CD14-positive monocyte (primary cell): ENCODE data around the gene TSPAN18. TPM values are rescaled to one million over a fixed set of nuclear protein-coding genes. Genes with fewer than 3 reads are reported as not detected.

Source experiments
- DNase-seq, 3 donors: peaks; one replicate each; pipeline ENCODE4 v3.0.0-alpha.2; 2011 to 2022
- H2AFZ ChIP-seq: 2 replicates; pipeline ENCODE4 v1.6.0; 2012; ENCODE audit warnings: mild to moderate bottlenecking, low read depth, low read length, inconsistent platforms; ENCODE audit not compliant: insufficient read depth, poor library complexity, severe bottlenecking
- H3K27ac ChIP-seq, 2 donors: 1 replicate in 1 of 2; 2 replicates in 1 of 2; pipeline ENCODE4 v1.5.1; 2012 to 2013; ENCODE audit warnings: low read length in 2 of 2, control low read depth in 1 of 2, inconsistent platforms in 1 of 2, low read depth in 1 of 2, mild to moderate bottlenecking in 1 of 2
- H3K27me3 ChIP-seq, 2 donors: one replicate each; pipeline versions ENCODE4 v1.6.0 to v1.6.1; 2011 to 2013; ENCODE audit warnings: low read length in 2 of 2; ENCODE audit not compliant: control insufficient read depth in 2 of 2, insufficient read depth in 2 of 2
- H3K36me3 ChIP-seq, 2 donors: replicated peaks in 1 of 2; 1 replicate in 1 of 2; 2 replicates in 1 of 2; pipeline versions ENCODE4 v1.5.1 to v1.6.1; 2012 to 2013; ENCODE audit warnings: low read length in 2 of 2, control low read depth in 1 of 2, inconsistent platforms in 1 of 2, mild to moderate bottlenecking in 1 of 2; ENCODE audit not compliant: insufficient read depth in 2 of 2, control insufficient read depth in 1 of 2
- H3K4me1 ChIP-seq, 2 donors: 1 replicate in 1 of 2; 2 replicates in 1 of 2; pipeline versions ENCODE4 v1.5.1 to v1.6.1; 2012 to 2013; ENCODE audit warnings: low read length in 2 of 2, control low read depth in 1 of 2, inconsistent platforms in 1 of 2, mild to moderate bottlenecking in 1 of 2, moderate library complexity in 1 of 2; ENCODE audit not compliant: insufficient read depth in 2 of 2, control insufficient read depth in 1 of 2
- H3K4me2 ChIP-seq: replicated peaks from 2 replicates; pipeline ENCODE3; 2012; ENCODE audit warnings: low read length, moderate library complexity, mild to moderate bottlenecking; ENCODE audit not compliant: poor library complexity, severe bottlenecking; ENCODE audit errors: extremely low read depth
- H3K4me3 ChIP-seq, 3 experiments: fragments of 200-600 bp in 1 of 3; sonication (generic) in 1 of 3; replicated peaks in 1 of 3; 1 replicate in 2 of 3; 2 replicates in 1 of 3; pipeline ENCODE4 v1.5.1; 2011 to 2013; ENCODE audit warnings: low read length in 3 of 3, mild to moderate bottlenecking in 3 of 3, control low read depth in 2 of 3, low read depth in 2 of 3, inconsistent platforms in 1 of 3, moderate library complexity in 1 of 3
- H3K79me2 ChIP-seq: 2 replicates; pipeline ENCODE4 v1.6.0; 2012; ENCODE audit warnings: mild to moderate bottlenecking, control low read depth, inconsistent platforms, low read length, moderate library complexity; ENCODE audit not compliant: insufficient read depth
- H3K9ac ChIP-seq: 2 replicates; pipeline ENCODE4 v1.6.0; 2017; ENCODE audit warnings: low read length, mild to moderate bottlenecking; ENCODE audit not compliant: insufficient read depth, poor library complexity, severe bottlenecking
- H3K9me3 ChIP-seq, 2 donors: replicated peaks in 1 of 2; 1 replicate in 1 of 2; 2 replicates in 1 of 2; pipeline versions ENCODE4 v1.5.1 to v1.6.1; 2012 to 2013; ENCODE audit warnings: low read length in 2 of 2, control low read depth in 1 of 2; ENCODE audit not compliant: control insufficient read depth in 1 of 2, insufficient read depth in 1 of 2
- H4K20me1 ChIP-seq: 2 replicates; pipeline ENCODE4 v1.6.0; 2012; ENCODE audit warnings: mild to moderate bottlenecking, low read length, control low read depth, moderate library complexity; ENCODE audit not compliant: insufficient read depth
- H3K27ac Mint-ChIP-seq, 7 donors: one replicate each; pipeline ENCODE4 v1.8.0; 2020; ENCODE audit warnings: mild to moderate bottlenecking in 7 of 7, mixed read lengths in 7 of 7, moderate library complexity in 6 of 7, inconsistent platforms in 2 of 7
- H3K27me3 Mint-ChIP-seq, 3 donors: one replicate each; pipeline ENCODE4 v1.8.0; 2021 to 2022; ENCODE audit warnings: low read depth in 3 of 3, mild to moderate bottlenecking in 3 of 3, mixed read lengths in 3 of 3, moderate library complexity in 3 of 3, inconsistent platforms in 1 of 3
- H3K36me3 Mint-ChIP-seq, 2 donors: one replicate each; pipeline ENCODE4 v1.8.0; 2020; ENCODE audit warnings: mixed read lengths in 2 of 2, inconsistent platforms in 1 of 2, mild to moderate bottlenecking in 1 of 2
- H3K4me1 Mint-ChIP-seq: one replicate; pipeline ENCODE4 v1.8.0; 2020; ENCODE audit warnings: mild to moderate bottlenecking, mixed read lengths
- H3K4me3 Mint-ChIP-seq, 2 donors: one replicate each; pipeline ENCODE4 v1.8.0; 2020; ENCODE audit warnings: mild to moderate bottlenecking in 2 of 2, mixed read lengths in 2 of 2, moderate library complexity in 1 of 2
- H3K9me3 Mint-ChIP-seq, 7 donors: one replicate each; pipeline ENCODE4 v1.8.0; 2020 to 2022; ENCODE audit warnings: mixed read lengths in 7 of 7, mild to moderate bottlenecking in 6 of 7, moderate library complexity in 6 of 7, inconsistent platforms in 2 of 7
- CTCF ChIP-seq: fragments of 200-600 bp; IDR thresholded peaks from one replicate; pipeline ENCODE4 v1.8.0; 2022; ENCODE audit warnings: antibody characterized with exemption, mild to moderate bottlenecking
- WGBS: methylation state at CpG from one replicate; pipeline ENCODE4 v1.1.5; 2013; ENCODE audit warnings: missing lambda C conversion rate; ENCODE audit not compliant: insufficient coverage; 5-methylcytosine and 5-hydroxymethylcytosine counted together
- intact Hi-C, 2 donors: fragments of 100-400 bp; cut with micrococcal nuclease; formaldehyde crosslinking; loops; one replicate each; pipeline versions ENCODE4 v1.15.0 to v1.15.1; 2023
- polyA plus RNA-seq, 3 donors: library from polyadenylated mRNA; depleted of rRNA in 1 of 3; unstranded in 2 of 3; stranded (reverse) in 1 of 3; fragments of 300-500 nt in 2 of 3; fragments of >200 nt in 1 of 3; fragmentation: Illumina TruSeq in 2 of 3; gene quantifications; 1 replicate in 2 of 3; 2 replicates in 1 of 3; pipeline ENCODE4 v1.2.3, GENCODE V29; 2012 to 2021

The TSPAN18 gene
- polyA plus RNA-seq, 3 donors, result not detected

- Histone ChIP-seq H3K4me3 (no peak overlapping the region), H3K4me1 (peaks cover 4 to 8% of the 10 kb centered on the region in 2 donors), H3K9me3 (peaks cover 0 to 4% of the 10 kb centered on the region in 2 donors), H4K20me1 (no peaks in the 10 kb centered on the region), H3K27ac (no peak overlapping the region), H3K9ac (no peak overlapping the region), H3K79me2 (no peaks in the 10 kb centered on the region), H3K4me2 (no peak overlapping the region), H2AFZ (no peak overlapping the region), H3K27me3 (no peaks in the 10 kb centered on the region), H3K36me3 (no peaks in the 10 kb centered on the region)
- Mint-ChIP-seq H3K4me3 (no peak overlapping the region), H3K36me3 (no peaks in the 10 kb centered on the region), H3K4me1 (peaks cover 15% of the 10 kb centered on the region), H3K9me3 (peaks cover 0 to 15% (median 2%) of the 10 kb centered on the region in 7 donors), H3K27ac (no peak overlapping the region), H3K27me3 (peaks cover 0 to 7% (median 2%) of the 10 kb centered on the region in 3 donors)
- no peak for DNase-seq
- WGBS, result 86% methylated on average over 6 of the region's 7 CpGs
- no peak for TF ChIP-seq CTCF
- intact Hi-C loops, result no loop called here
These were observed 100.3 kb downstream of the TSPAN18 start for GRCh38 chr11:44826922-44827643.

DNA sequence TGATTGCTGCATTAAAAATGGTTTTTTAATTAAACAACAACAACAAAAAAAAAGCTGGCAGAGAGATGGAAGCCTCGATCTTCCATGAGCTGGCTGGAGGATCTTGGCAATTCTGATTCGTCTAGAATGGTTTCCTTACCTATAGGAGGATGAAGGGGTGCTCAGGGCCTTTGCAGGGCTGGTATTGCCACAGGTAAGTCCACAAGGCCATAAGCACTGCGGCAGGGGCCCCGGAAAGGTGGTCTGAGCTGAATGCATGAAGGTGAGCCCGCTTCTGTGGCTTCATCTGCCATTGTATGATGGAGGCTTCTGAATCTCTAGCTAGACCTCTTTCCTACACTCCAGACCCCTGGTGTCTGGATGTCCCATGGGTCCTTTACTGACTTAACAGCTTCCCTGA is 101.5 kb downstream of the TSPAN18 start:
- Histone ChIP-seq H3K4me1 (peaks cover 4 to 8% of the 10 kb centered on the region in 2 donors), H3K9ac (no peak overlapping the region), H3K27ac (no peak overlapping the region), H4K20me1 (no peaks in the 10 kb centered on the region), H2AFZ (no peak overlapping the region), H3K4me2 (no peak overlapping the region), H3K79me2 (no peaks in the 10 kb centered on the region), H3K4me3 (no peak overlapping the region), H3K9me3 (peaks cover 0 to 4% of the 10 kb centered on the region in 2 donors), H3K27me3 (no peaks in the 10 kb centered on the region), H3K36me3 (no peaks in the 10 kb centered on the region)
- intact Hi-C loops, result no loop called here
- H3K4me1 Mint-ChIP-seq, result peaks cover 15% of the 10 kb centered on the region
- no peak for TF ChIP-seq CTCF
- H3K27ac Mint-ChIP-seq, result peak overlapping the region in 1 of 7 donors; percentile 7
- H3K36me3 Mint-ChIP-seq, result no peaks in the 10 kb centered on the region
- WGBS, result 80% methylated on average over 1 of the region's 5 CpGs
- H3K9me3 Mint-ChIP-seq, result peaks cover 0 to 10% (median 1%) of the 10 kb centered on the region in 7 donors
- peaks cover 0 to 9% (median 2%) of the 10 kb centered on the region in 3 donors for H3K27me3 Mint-ChIP-seq
- H3K4me3 Mint-ChIP-seq, result no peak overlapping the region
- DNase-seq, result no peak
